ENCODE measurements around the gene ALLC.
"Not testable (repeated sequence)": the region's sequence is repeated elsewhere in the genome, so short reads cannot be mapped to it uniquely, and the experiment has no call there.

Gene ALLC

DNA sequence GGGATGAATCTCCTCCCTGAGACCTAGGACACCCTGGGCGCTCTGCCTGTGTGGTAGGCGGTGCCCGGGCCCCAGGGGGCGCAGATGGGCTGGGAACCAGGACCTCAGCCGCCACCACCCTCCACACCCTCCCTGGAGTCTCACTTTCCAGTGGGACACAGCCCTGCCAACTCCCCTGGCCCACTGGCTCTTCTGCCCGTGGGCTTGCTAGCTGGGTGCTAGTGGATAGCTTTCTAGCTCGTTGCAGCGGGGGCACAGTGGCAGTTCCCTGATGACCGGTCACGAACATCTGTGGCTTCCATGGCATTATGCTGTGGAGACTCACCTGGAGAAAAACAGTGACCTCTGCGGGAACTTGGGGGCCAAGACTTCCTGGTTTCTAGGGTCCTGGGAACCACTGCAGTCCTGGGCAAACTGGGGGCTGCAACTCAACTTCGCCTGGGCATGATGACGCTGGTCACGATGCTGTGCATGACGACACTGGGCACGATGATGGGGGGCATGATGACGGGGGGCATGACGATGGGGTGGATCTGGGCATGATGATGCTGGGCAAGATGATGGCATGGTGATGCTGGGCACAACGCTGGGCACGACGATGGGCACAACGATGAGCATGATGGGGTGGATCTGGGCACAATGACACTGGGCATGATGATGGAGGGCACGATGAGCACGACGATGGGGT is 31.0 kb upstream of the ALLC start:
- no peak for DNase-seq

DNA sequence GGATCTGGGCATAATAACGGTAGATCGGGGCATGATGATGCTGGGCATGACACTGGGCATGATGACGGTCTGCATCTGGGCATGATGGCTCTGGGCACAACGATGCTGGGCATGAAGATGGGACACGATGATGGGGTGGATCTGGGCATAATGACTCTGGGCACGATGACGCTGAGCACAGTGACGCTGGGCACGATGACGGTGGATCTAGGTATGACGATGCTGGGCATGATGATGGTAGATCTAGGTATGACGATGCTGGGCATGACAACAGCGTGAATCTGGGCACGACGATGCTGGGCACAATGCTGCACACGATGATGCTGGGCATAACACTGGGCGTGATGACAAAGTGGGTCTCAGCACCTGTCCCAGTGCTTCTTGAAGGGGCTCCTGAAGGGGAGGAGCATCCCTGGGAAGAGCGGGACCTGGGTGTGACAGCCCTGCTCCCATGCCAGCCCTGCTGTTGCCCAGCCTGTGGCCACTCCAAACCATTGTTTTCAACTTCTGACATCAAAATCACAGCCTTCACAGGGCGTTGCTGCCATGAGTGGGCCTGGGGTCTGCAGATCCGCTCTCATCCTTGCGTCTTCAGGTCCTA is 30.4 kb upstream of the ALLC start:
- no peak for DNase-seq

DNA sequence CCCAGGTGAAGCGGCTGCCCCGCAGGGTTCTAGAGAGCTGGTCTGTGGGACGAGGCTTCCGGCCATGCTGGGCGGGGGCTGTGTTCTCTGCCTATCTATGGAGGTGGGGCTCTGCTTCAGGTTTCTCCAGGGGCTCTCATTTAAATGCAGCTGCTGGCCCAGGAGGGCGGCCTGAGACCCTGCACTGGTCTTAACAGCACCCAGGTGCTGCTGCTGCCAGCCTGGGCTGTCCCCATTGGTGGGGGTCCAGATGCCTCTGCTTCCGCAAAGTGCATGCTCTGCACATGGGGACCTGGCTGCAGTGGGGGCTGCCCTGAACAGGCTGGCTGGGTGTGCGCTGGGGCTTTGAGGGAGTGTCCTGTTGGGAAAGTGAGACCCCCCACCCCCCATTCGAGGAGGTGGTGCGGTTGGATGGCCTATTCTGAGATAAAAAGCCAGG is 29.7 kb upstream of the ALLC start:
- DNase-seq = no peak

DNA sequence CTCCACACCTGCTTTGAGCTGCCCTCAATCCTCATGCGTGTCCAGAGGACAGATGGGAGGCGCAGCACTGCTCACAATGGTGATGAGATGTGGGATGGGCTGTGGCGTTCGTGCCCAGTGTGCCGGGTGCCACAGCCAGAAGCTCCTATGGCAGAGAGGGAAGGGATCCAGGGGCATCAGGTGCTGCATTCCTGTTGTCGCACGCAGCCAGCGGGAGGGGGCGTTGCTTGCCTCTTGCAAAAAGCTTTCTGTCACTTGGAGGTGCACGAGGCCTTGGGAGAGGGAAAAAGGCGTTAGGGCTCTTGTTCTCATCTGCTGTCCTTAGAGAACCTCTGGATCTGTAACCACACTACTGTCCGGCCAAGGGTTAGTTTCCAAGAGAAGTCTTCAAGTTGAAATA is 29.2 kb upstream of the ALLC start:
- no peak for DNase-seq

DNA sequence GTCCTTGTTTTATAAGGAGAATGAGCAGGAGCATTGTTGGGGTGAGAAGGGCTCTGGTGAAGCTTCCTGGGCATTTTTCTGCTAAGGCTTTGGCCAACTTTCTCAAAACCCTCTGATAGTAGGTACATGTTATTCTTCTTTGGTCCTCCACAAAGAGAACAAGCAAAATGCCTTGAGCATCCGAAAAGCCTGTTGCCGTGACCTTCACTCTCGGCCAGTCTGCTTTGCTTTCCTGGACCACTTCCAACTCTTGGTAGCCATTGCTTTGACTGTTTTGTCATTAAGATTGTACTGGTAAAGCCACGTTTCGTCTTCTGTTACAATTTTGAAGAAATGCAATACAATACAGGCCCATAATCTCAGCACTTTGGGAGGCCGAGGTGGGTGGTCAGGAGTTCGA is 27.4 kb upstream of the ALLC start:
- no peak for DNase-seq

DNA sequence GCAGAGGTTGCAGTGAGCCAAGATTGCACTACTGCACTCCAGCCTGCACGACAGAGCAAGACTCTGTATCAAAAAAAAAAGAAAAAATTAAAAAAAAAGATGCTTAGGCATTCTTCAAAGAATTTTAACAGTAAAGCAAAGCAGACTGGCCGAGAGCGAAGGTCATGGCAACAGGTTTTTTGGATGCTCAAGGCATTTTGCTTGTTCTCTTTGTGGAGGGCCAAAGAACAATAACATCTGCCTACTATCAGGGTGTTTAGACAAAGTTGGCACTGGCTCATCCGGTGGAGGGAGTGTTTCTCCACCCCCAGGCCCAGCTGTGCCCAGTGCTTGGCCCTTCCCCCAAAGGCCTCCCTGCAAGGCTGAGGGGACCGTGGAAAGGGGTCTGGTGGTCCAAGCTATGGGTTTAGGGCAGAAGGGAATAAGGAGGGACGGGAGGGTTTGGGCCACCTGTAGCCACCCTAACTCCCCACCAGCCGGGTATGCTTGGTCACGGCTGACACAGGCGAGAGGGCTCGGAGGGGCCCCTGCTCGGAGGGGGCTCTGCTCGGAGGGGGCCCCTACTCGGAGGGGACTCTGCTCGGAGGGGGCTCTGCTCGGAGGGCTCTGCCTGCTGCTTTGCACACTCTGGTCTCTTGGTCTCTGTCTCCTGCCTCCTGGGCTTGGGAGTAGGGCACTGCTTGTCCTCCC is 26.7 kb upstream of the ALLC start:
- DNase-seq = no peak

DNA sequence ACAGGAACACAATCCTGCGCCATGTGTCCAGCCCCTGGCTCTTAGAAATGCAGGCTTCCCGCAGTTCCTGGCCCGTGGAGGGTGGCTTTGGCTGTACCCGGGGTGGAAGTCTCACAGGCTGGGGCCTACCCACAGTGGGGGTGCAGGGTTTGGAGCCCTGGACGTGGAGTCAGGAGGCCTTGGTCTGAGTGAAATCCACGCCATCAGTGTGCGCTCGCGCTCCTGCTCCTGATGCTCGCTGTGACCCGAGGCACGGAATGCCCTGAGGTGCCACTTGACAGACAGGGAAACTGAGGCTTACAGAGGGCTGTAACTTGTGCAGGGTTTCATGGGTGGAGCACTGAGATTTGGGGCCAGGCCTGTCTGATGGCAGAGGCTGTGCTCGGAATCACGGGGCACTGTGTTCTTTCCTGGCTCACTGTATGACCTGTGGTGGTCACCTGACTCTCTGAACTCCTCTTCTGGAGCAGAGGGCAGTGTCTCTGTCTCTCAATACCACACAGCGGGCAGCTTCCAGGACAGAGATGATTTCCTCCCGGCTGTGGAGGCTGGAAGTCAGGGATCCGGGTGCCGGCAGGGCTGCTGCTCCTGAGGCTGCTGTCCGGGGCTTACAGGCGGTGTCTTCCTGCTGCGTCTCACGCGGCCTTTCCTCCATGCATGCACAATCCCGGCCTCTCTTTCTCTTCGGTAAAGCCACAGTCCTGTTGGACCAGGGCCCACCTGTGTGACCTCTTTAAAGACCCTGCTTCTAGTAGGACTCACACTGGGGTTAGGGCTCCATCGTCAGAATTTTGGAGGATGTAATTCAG is 25.9 kb upstream of the ALLC start:
- DNase-seq = no peak

DNA sequence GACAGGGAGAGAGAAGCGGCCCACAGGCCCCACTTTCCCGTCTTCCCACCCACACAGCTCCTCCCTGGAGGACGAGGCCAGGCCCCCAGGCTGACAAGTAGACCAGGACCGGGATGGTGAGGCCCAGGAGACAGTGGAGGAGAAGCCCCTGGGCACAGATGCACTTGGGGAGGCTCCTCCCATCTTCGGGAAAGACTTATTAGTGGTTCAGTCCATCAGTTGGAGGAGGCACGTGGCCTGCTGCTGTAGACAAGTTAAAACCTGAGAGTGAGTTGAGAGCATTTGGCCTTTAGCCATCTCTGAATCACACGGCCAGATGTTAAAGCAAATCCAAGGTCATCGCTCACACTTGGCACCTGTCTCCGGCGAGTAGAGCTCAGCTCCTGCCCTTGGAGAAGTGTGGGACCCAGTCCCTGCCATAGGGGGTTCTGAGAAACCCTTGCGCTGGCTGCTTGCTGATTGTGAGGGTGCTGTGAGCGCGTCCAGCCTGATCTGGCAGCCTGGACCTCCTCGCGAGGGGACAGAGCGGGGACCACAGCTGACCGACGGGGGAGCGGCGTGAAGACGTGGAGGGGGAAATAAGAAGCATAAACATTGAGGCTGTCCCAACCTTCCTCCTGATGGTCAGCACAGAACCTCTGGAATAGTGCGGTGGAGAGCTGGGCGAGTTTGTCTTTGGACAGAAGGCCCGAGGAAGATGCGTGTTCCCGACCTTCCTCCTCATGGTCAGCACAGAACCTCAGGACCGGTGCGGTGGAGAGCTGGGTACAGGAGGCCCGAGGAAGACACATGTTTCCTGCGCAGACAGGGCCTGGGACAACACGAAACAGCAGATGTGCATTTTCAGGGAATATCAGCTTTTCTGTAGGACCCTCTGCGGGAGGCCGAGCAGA is 24.7 kb upstream of the ALLC start:
- DNase-seq = no peak

DNA sequence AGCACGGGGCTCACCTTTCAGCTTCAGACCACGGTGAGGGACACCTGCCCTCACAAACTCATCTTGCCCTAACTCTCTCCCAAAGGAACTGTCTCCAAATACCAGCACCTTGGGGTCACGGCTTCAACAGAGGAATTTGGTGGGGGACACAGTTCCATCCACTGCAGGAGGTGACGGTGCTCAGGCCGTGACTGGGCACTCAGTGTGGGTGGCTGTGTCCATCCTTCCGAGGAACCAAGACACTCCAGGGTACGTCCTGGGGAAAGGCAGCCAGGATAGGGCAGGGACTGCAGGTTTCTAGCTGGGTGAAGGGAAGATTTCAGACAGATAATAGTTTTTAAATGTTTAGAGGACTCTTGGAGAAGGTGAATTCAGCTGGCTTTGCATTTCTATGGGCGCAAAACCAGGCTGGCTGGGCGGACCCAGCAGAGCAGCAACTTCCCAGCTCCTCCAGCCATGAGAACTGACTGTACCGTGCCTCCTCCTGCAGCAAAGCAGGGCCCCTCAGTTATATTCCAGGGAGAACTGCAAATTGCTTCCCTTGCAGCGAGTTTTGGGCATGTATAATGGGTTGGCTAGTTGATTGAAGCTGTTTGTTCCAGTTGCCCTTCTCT is 23.9 kb upstream of the ALLC start:
- no peak for DNase-seq

DNA sequence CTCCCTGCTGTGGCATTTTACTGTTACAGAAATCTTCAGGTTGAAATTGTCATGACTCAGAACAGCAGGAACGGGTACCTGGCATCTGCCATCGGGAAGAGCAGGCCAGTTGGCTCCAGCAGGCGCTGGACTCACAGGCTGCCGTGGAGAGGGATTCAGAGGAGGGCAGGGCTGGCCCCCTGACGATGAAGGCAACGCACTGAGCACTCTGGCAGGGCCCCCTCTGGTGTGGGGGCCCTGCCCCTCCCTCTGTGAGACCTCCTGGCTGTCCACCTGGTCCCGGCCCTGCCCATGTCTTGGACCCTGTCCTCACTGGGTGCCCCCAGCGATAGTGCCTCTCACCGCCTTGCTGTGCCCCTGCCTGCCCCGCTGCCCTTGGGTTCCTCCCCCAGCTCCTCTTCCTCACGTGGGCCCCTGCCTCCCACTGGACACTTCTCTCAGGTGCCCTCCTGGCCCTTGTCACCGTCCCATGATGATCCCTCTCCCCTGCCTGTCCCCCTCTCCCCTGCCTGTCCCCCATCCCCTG is 23.3 kb upstream of the ALLC start:
- DNase-seq = no peak

DNA sequence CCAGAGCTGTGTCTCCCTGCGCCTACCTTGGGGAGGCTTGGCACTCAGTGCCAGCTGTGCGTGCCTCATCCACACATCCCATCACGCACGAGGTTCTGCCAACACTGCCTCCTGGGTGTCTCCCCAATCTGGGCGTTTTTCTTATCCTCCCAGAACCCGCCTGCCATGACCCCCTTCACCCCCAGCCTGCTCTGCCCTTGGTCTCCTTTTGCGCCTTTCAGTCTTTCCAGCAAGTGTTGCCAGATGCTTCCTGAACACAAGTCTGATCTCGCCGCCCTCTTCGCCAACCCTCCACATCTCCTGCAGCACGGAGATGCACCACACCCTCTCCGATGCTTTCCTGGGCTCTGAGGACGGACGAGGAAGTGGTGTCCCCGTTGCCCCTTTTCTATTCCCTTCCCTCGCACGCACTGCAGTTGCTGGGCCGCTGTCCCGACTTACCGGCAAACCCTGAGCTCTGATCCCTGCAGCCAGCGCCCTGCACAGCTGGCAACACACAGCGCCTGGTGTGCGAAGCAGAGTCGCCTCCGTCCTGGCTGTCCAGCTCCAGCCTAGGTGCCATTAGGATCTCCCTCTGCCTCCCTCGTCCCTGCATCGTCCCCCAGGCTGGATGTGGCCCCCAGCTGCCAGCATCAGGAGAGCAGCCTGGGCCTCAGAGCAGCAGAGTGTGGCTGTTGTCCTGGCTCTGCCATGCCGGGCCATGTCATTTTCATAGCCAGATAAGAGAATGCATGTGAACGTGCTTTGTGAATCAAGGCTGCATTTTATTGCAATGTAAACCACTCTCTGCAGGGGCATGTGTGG is 22.6 kb upstream of the ALLC start:
- DNase-seq = no peak

DNA sequence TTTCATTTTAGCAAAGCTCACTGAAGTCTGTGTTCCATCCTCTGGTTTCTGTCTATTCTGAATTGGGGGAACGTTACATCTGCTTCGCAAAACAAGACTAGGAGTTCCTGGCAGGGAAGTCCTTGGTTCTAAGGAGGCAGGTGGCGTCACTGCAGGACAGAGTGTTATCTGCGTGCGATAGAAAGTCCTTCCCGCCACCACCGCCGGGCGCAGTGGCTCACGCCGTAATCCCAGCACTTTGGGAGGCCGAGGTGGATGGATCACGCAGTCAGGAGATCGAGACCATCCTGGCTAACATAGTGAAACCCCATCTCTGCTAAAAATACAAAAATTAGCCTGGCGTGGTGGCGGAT is 22.0 kb upstream of the ALLC start:
- DNase-seq = not testable (repeated sequence)

DNA sequence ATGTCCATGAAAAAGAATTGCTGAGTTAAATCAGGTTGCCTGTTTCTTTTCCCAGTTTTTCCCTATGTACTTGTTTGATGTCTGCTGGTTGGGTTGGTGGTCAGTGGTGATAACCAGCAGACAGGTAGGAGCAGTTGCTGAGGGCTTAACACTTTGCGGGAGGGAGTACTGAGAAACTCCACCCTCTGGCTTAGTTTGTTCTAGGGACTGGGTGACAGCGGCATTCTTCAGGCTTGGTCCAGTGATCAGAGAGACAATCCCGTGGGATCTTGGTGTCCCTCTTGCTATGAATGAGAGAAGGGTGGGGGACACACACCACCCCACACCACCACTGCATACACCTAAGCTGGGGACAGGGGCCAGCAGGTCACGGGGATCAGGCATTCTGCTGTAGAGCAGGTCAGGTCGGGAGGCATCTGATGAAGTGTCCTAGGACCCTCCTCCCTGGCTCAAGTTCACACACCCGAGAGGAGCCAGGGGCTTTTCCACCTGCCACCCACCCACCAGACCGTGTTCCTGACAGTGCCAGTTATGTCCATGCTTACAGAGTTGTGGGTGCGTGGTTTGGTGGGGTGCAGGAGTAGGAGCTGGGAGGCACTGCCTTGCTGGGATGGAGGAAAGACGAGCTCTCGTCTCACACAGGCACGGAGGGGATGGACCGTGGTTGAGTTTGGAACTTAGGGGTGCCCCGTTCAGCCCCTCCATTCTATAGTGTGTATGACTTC is 21.3 kb upstream of the ALLC start:
- no peak for DNase-seq

DNA sequence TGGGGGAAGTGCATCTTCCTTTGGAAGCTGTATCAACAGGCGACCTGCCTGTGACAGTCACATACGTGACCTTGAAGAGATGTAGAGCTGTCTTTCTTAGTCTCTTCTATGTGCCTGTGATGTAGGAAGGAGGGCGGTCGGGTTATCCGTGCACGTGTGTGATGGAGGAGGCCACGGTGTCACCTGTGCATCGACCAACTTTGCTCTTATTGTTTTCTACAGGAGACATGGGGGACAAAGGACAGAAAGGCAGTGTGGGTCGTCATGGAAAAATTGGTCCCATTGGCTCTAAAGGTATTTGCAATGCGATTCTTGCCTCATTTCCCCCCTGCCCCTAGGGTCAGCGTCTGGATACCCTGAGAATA is 20.7 kb upstream of the ALLC start:
- no peak for DNase-seq

DNA sequence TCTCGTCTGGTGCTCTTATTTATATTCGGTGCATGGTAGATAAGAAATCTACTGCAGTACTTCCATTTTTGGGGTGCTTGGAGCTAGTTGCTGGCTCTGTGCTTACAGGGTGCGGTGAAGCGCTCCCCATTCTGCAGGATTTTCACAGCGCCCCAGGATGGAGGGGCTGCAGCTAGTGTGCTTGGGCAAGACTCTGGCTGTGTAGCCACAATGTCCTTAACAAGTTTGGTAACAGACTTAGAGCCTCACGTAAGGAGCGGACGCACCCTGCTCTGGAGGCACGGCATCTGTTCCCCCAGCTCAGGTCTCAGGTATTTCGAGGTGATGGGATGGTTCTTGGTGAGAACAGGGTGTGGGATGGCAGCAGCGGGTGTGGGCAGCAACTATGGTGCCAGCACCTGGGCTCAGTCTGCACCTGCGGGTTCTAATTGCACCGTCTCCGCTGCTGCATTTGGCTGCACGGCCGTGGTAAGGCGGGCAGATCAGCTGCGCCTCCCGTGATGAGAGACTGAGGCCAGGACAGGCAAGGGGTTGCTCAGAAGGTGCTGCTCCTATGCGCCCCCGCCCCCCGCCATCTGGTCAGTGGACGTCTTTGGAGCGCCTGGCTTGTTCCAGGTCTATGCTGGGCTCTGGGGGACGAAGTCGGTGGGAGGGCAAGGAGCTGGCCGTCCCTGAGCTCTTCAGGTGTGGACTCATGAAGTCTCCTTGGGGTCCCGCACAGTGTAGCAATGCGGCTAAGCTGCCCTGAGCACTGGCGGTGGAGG is 20.1 kb upstream of the ALLC start:
- no peak for DNase-seq

DNA sequence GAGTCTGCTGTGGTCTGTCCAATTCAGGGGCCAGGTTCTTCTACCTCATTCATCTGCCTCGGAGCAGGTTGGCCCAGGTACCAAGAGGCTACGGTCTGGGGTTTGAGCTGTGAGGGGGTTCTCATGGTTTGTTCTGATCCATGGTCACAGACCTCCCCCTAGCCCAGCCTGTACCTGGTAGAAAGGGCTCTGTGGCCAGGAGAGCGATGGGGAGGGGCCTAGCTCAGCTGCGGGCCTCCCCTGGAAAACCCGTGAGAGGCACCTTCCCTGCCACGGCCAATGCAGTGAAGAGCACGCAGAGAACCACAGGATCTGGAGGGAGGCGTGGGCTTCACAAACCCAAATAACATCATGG is 19.6 kb upstream of the ALLC start:
- DNase-seq = no peak

DNA sequence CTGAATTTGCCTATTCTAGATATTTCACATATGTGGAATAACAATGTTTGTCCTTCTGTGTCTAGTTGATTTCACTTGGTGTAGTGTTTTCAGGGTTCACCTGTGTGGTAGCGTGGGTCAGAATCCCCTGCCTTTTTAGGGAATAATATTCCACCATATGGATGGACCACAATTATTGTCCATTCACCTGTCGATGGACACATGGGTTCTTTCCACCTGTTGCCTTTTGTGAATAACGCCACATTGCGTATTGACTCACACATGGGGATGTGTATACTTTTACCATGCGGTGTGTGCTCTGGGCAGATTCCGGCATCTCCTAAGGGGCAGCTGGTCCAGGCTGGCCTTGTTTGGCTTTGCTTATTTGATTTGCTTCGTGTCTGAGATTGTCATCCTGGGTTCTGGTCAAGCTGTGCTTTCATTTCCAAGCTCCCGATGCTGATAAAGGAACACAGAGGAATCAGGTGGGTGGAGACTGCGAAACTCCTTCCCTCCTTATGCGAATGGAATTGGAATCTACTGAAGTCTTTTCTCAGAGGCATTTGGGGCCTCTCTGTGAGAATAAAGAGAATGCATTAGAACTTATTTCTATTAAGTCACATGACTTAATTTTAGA is 18.9 kb upstream of the ALLC start:
- no peak for DNase-seq

DNA sequence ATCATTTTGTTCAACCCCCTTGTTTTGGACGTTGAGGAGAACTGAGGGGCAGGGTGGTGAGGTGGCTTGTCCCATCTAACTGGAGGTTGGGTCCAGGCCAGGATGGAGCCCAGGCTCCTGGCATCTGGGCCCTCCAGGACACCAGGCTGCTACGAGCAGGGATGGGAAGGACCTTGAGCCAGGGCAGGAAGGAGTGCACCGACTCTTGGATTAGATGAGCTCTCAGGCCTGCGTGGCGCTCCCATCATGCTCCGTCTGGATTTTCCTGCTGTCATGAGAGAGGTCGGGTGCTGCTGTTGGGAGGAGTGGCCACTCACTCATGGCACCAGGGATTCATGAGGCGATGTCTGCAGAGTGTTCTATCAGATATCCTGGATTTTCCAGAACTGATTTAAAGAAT is 18.3 kb upstream of the ALLC start:
- DNase-seq = no peak

DNA sequence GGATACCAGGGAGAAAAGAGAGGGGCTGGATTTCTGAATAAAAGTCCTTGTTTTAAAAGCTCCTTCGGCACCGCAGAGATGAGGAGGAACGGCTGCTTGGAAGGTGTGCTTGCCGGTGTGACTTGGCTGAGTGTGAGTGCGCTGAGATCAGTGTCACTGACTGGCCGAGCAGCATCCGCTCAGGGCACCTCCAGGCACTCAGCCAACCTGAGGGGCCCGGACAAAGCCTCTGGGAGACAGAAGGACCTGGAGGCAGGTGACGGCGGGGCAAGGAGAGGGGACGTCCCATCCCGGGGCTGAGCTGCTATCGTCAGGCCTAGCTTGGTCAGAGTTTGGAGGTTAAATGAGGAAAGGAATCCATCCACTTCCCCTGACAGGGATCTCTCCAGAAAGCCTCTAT is 16.8 kb upstream of the ALLC start:
- DNase-seq = no peak
